Measurements from ENCODE around the gene DENND4A. TPM values are rescaled to one million over a fixed set of nuclear protein-coding genes. Genes with fewer than 3 reads are reported as not detected.

DENND4A gene
- total RNA-seq, 1 experiment from 2014 or later, result 14.4 TPM

DNA sequence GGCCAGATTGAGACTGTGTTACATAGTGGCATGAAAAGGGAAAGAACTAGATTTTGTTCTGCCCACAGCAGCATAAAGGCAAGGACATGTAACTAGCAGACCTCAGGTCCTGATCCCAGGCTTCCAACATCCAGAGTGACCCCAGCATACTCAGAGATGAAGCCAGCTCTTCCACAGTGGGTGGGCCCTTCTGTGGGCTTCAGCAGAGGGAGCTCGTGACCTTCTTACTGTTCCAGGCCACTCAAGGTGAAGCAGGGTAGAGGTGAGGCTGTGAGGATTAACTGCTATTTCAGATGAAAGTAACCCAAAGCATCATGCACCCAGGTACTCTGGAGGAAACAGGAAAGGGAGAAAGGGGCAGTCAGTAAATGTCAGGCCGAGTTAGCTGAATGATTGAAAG lies 171.3 kb downstream of the DENND4A start:
- Histone ChIP-seq H3K27me3 (ENCODE audit: control insufficient read depth, insufficient read depth, low read length) (no peaks in the 10 kb centered on the region), H3K27ac (ENCODE audit: low read length) (no peak overlapping the region), H3K9me3 (ENCODE audit: control insufficient read depth, insufficient read depth, low read depth, low read length) (no peaks in the 10 kb centered on the region), H3K4me1 (ENCODE audit: control insufficient read depth, insufficient read depth, low read length) (no peaks in the 10 kb centered on the region), H3K4me3 (ENCODE audit: low read depth in 2 of 2, low read length in 2 of 2) (no peak overlapping the region), H3K36me3 (ENCODE audit: control insufficient read depth, insufficient read depth, low read length) (no peaks in the 10 kb centered on the region)
- DNase-seq (ENCODE audit: low read depth, low spot score), result no peak
- in situ Hi-C loops (cut with HindIII; ENCODE audit: low pct_unique_long_range_greater_than_20kb, low sequenced_read_pairs) (no loop called here), intact Hi-C loops (cut with micrococcal nuclease; ENCODE audit: unreplicated experiment) (no loop called here)
- TF ChIP-seq POLR2AphosphoS5 (IDR thresholded peaks at IDR 0.05; ENCODE audit: low read depth, low read length), result no peak
- TF ChIP-seq, protein P1, sequence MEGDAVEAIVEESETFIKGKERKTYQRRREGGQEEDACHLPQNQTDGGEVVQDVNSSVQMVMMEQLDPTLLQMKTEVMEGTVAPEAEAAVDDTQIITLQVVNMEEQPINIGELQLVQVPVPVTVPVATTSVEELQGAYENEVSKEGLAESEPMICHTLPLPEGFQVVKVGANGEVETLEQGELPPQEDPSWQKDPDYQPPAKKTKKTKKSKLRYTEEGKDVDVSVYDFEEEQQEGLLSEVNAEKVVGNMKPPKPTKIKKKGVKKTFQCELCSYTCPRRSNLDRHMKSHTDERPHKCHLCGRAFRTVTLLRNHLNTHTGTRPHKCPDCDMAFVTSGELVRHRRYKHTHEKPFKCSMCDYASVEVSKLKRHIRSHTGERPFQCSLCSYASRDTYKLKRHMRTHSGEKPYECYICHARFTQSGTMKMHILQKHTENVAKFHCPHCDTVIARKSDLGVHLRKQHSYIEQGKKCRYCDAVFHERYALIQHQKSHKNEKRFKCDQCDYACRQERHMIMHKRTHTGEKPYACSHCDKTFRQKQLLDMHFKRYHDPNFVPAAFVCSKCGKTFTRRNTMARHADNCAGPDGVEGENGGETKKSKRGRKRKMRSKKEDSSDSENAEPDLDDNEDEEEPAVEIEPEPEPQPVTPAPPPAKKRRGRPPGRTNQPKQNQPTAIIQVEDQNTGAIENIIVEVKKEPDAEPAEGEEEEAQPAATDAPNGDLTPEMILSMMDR (IDR thresholded peaks at IDR 0.05), result no peak
- TF ChIP-seq SIN3A (IDR thresholded peaks at IDR 0.05; ENCODE audit: borderline replicate concordance, insufficient read depth, low read depth, low read length), result no peak
- no peak for TF ChIP-seq TCF7L2 (IDR thresholded peaks at IDR 0.05; ENCODE audit: low read depth, low read length)
- TF ChIP-seq, protein P2, sequence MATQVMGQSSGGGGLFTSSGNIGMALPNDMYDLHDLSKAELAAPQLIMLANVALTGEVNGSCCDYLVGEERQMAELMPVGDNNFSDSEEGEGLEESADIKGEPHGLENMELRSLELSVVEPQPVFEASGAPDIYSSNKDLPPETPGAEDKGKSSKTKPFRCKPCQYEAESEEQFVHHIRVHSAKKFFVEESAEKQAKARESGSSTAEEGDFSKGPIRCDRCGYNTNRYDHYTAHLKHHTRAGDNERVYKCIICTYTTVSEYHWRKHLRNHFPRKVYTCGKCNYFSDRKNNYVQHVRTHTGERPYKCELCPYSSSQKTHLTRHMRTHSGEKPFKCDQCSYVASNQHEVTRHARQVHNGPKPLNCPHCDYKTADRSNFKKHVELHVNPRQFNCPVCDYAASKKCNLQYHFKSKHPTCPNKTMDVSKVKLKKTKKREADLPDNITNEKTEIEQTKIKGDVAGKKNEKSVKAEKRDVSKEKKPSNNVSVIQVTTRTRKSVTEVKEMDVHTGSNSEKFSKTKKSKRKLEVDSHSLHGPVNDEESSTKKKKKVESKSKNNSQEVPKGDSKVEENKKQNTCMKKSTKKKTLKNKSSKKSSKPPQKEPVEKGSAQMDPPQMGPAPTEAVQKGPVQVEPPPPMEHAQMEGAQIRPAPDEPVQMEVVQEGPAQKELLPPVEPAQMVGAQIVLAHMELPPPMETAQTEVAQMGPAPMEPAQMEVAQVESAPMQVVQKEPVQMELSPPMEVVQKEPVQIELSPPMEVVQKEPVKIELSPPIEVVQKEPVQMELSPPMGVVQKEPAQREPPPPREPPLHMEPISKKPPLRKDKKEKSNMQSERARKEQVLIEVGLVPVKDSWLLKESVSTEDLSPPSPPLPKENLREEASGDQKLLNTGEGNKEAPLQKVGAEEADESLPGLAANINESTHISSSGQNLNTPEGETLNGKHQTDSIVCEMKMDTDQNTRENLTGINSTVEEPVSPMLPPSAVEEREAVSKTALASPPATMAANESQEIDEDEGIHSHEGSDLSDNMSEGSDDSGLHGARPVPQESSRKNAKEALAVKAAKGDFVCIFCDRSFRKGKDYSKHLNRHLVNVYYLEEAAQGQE (IDR thresholded peaks at IDR 0.05; ENCODE audit: insufficient read depth in 1 of 2, low read depth in 2 of 2, low read length in 1 of 2), result no peak
- no peak for ATAC-seq
- no TSS peak for BruUV-seq (replicated peaks)
- CTCF ChIA-PET, result no interaction called here
- POLR2A ChIA-PET, result no interaction called here

DNA sequence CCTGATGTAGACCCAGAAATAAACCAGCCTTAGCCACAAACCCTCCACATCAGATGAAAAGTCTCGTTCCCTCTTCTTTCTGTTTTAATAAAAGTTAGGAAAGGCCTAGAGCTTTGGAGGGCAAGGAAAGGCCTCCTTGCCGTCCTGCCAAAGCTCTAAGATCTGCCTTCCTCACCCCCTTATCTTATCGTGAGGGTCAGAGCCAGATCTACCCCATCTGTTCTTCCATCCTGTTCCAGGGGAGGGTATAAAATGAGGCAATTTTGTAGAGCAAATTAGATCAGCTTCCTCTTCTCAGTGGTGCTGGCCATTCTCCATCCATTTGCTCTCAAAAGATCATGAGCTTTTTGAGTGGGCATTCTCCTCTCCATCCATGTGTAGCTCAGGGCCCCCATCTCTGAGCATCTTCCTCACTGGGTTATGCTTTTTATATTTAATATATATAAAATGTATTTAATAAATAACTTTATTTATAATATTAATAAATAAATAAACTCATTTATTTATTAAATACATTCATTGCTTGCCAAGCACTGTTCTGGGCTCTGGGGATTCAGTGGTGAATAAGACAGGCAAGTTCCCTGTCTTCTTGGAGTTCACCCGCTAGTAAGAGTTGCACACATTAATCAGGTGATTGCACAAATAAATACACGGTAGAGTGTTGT lies 172.3 kb downstream of the DENND4A start:
- no peak overlapping the region for H3K27ac ChIP-seq (ENCODE audit: low read length)
- ChIA-PET POLR2A (no interaction called here), CTCF (interaction anchor here (0.6 kb wide), 1 partner anchor 707 kb away, joined by 4 read pairs; no protein-coding TSS in a partner anchor)
- DNase-seq (ENCODE audit: low read depth, low spot score), result no peak
- H3K4me1 ChIP-seq (ENCODE audit: control insufficient read depth, insufficient read depth, low read length), result no peaks in the 10 kb centered on the region
- intact Hi-C loops (cut with micrococcal nuclease; ENCODE audit: unreplicated experiment), result no loop called here
- no peaks in the 10 kb centered on the region for H3K36me3 ChIP-seq (ENCODE audit: control insufficient read depth, insufficient read depth, low read length)
- no peak for ATAC-seq
- H3K27me3 ChIP-seq (ENCODE audit: control insufficient read depth, insufficient read depth, low read length), result no peaks in the 10 kb centered on the region
- BruUV-seq (replicated peaks), result no TSS peak
- H3K4me3 ChIP-seq (ENCODE audit: low read depth in 2 of 2, low read length in 2 of 2), result no peak overlapping the region
- in situ Hi-C loops (cut with HindIII; ENCODE audit: low pct_unique_long_range_greater_than_20kb, low sequenced_read_pairs), result no loop called here
- no peak for TF ChIP-seq TCF7L2 (IDR thresholded peaks at IDR 0.05; ENCODE audit: low read depth, low read length)
- TF ChIP-seq, protein P1 (IDR thresholded peaks at IDR 0.05), result no peak
- TF ChIP-seq, protein P2 (IDR thresholded peaks at IDR 0.05; ENCODE audit: insufficient read depth in 1 of 2, low read depth in 2 of 2, low read length in 1 of 2), result no peak
- no peaks in the 10 kb centered on the region for H3K9me3 ChIP-seq (ENCODE audit: control insufficient read depth, insufficient read depth, low read depth, low read length)

All from Panc1 (cell line).